GM18861 (cell line): ENCODE data around the gene TMEM117.

Source experiments
- ATAC-seq: cut with Tn5 transposase; IDR thresholded peaks from one replicate; pipeline ENCODE4 v1.9.1; 2021; ENCODE audit not compliant: unreplicated experiment

TMEM117 gene

GRCh38 chr12:44285321-44285960, 449.6 kb downstream of the TMEM117 start:
- ATAC-seq: no peak

GRCh38 chr12:44286336-44286735, 450.5 kb downstream of the TMEM117 start:
- ATAC-seq: peak; percentile 75

GRCh38 chr12:44286821-44287505, 451.1 kb downstream of the TMEM117 start:
- ATAC-seq: no peak

GRCh38 chr12:44287545-44287944, 451.7 kb downstream of the TMEM117 start:
- ATAC-seq: no peak

GRCh38 chr12:44294649-44295048, 458.8 kb downstream of the TMEM117 start:
- peak; percentile 93 for ATAC-seq

- ATAC-seq: no peak
Observed at GRCh38 chr12:44295958-44296623, 460.2 kb downstream of the TMEM117 start.

GRCh38 chr12:44296624-44297197, 460.8 kb downstream of the TMEM117 start:
- ATAC-seq: no peak

GRCh38 chr12:44299524-44299923, 463.6 kb downstream of the TMEM117 start:
- no peak for ATAC-seq

GRCh38 chr12:44307506-44308168, 471.8 kb downstream of the TMEM117 start:
- ATAC-seq: no peak

- no peak for ATAC-seq
Observed at GRCh38 chr12:44313188-44313587, 477.3 kb downstream of the TMEM117 start.

GRCh38 chr12:44314007-44314500, 478.2 kb downstream of the TMEM117 start:
- no peak for ATAC-seq

- ATAC-seq: peak; percentile 86
Observed at GRCh38 chr12:44317651-44318126, 481.8 kb downstream of the TMEM117 start.

GRCh38 chr12:44331269-44331668, 495.4 kb downstream of the TMEM117 start:
- ATAC-seq: no peak

GRCh38 chr12:44334347-44334746, 498.5 kb downstream of the TMEM117 start:
- no peak for ATAC-seq

- no peak for ATAC-seq
Observed at GRCh38 chr12:44335030-44335429, 499.1 kb downstream of the TMEM117 start.

GRCh38 chr12:44336577-44336976, 500.7 kb downstream of the TMEM117 start:
- no peak for ATAC-seq

- no peak for ATAC-seq
Observed at GRCh38 chr12:44342371-44342770, 506.5 kb downstream of the TMEM117 start.

- ATAC-seq: no peak
Observed at GRCh38 chr12:44347145-44347544, 511.3 kb downstream of the TMEM117 start.

- ATAC-seq: no peak
Observed at GRCh38 chr12:44357494-44357893, 521.6 kb downstream of the TMEM117 start.

- ATAC-seq: no peak
Observed at GRCh38 chr12:44358636-44359035, 522.8 kb downstream of the TMEM117 start.

- no peak for ATAC-seq
Observed at GRCh38 chr12:44362947-44363346, 527.1 kb downstream of the TMEM117 start.
